H1 (cell line): Measurements from ENCODE around the gene NDP. TPM values are rescaled to one million over a fixed set of nuclear protein-coding genes. Genes with fewer than 3 reads are reported as not detected.

Source experiments
- ASH2L ChIP-seq: fragments of 200-600, 300-600 bp; sonication (generic); IDR thresholded peaks from one replicate; pipeline ENCODE4 v1.7.1; 2017; ENCODE audit warnings: low read length
- ATF2 ChIP-seq: IDR thresholded peaks from 2 replicates; pipeline ENCODE4 v1.6.1; 2012; ENCODE audit warnings: low read length, inconsistent platforms
- CBX5 ChIP-seq: fragments of 300-800, 300-1000 bp; sonication (generic); IDR thresholded peaks from 2 replicates; pipeline ENCODE4 v1.7.1; 2016; ENCODE audit warnings: antibody characterized with exemption, low read length, low read depth
- CHD7 ChIP-seq: fragments of 300-600 bp; sonication (generic); IDR thresholded peaks from 2 replicates; pipeline ENCODE4 v1.7.1; 2012; ENCODE audit warnings: low read length, moderate library complexity, mild to moderate bottlenecking, inconsistent platforms; ENCODE audit not compliant: insufficient replicate concordance
- CREB1 ChIP-seq: IDR thresholded peaks from 2 replicates; pipeline ENCODE4 v1.6.1; 2012; ENCODE audit warnings: inconsistent platforms
- GTF2F1 ChIP-seq: IDR thresholded peaks from 2 replicates; pipeline ENCODE4 v1.6.1; 2012; ENCODE audit warnings: low read depth, low read length, improper control_type of control experiment, borderline replicate concordance
- JUND ChIP-seq: IDR thresholded peaks from 2 replicates; pipeline ENCODE4 v1.6.1; 2011; ENCODE audit warnings: mild to moderate bottlenecking, improper control_type of control experiment, low read length
- MAFK ChIP-seq: IDR thresholded peaks from 2 replicates; pipeline ENCODE4 v1.6.1; 2012; ENCODE audit warnings: low read depth, mild to moderate bottlenecking, improper control_type of control experiment, low read length
- SIRT6 ChIP-seq: IDR thresholded peaks from one replicate; pipeline ENCODE4 v1.7.1; 2012; ENCODE audit warnings: low read length, inconsistent platforms
- SP2 ChIP-seq: IDR thresholded peaks from 2 replicates; pipeline ENCODE4 v1.6.1; 2012; ENCODE audit warnings: mild to moderate bottlenecking, low read length, inconsistent platforms
- SRF ChIP-seq: IDR thresholded peaks from 2 replicates; pipeline ENCODE4 v1.6.1; 2011; ENCODE audit warnings: mild to moderate bottlenecking, low read depth, low read length, moderate library complexity
- TAF1 ChIP-seq: IDR thresholded peaks from 2 replicates; pipeline ENCODE4 v1.6.1; 2011; ENCODE audit warnings: mild to moderate bottlenecking, low read depth, low read length
- polyA plus RNA-seq, 7 experiments: library from polyadenylated mRNA; depleted of rRNA in 3 of 7; stranded (reverse) in 5 of 7; unstranded in 2 of 7; fragments of >200 nt in 5 of 7; fragments of 200-250 nt in 2 of 7; gene quantifications; 1 replicate in 5 of 7; 2 replicates in 1 of 7; 4 replicates in 1 of 7; pipeline versions ENCODE4 v1.2.1 to v1.2.3, GENCODE V29; 2011 to 2013; ENCODE audit warnings: missing spikeins in 2 of 7, mixed read lengths in 2 of 7
- total RNA-seq: library from RNA; stranded (reverse); fragmentation: NEBNext Ultra II Directional; extraction: Animal tissue kit (Norgen Biotek cat#: 25700); gene quantifications from 2 replicates; pipeline ENCODE4 v1.2.1, GENCODE V29; 2021

Gene NDP
- total and polyA plus RNA-seq, 2 of the 8 experiments (the other 6 are each of a cell fraction or from before 2014, with no cell fraction given) = 0.26 to 0.82 TPM

GRCh38 chrX:43998374-43998773 lies 25.2 kb upstream of the NDP start (continued):
- TF ChIP-seq CHD7 = no peak
- TF ChIP-seq GTF2F1 = no peak
- TF ChIP-seq TAF1 = no peak
- no peak for TF ChIP-seq CBX5
- TF ChIP-seq JUND = no peak
- TF ChIP-seq ATF2 = no peak
- no peak for TF ChIP-seq SRF
- no peak for TF ChIP-seq SP2
- no peak for TF ChIP-seq SIRT6
- TF ChIP-seq CREB1 = no peak
- no peak for TF ChIP-seq ASH2L
- no peak for TF ChIP-seq MAFK
